HG03066 (cell line): ENCODE measurements around the gene FAHD1.
"Not testable (repeated sequence)": the region's sequence is repeated elsewhere in the genome, so short reads cannot be mapped to it uniquely, and the experiment has no call there.

ENCODE experiments used
- ATAC-seq: cut with Tn5 transposase; IDR thresholded peaks from one replicate; pipeline ENCODE4 v1.9.1; 2021; ENCODE audit warnings: low read depth; ENCODE audit not compliant: unreplicated experiment

FAHD1 gene

DNA sequence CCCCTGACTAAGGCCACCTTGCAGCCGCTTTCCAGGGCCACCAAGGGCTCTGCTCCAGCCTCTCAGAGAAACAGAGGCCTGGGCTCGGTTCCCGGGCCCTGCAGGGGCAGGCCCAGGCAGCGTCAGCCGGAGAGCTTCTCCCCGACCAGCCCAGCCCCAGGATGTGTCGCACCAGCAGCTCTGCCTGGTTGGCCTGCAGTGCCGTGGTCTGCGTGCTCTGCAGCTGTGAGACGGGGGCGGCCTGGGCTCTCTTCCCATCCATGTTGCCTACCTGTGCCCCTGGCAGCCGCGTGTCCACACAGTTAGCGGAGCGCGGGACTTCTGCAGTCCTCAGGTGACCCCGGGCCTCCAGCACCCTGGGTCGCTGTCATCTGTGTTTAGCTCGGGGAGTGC lies 38.3 kb upstream of the FAHD1 start:
- ATAC-seq: no peak

DNA sequence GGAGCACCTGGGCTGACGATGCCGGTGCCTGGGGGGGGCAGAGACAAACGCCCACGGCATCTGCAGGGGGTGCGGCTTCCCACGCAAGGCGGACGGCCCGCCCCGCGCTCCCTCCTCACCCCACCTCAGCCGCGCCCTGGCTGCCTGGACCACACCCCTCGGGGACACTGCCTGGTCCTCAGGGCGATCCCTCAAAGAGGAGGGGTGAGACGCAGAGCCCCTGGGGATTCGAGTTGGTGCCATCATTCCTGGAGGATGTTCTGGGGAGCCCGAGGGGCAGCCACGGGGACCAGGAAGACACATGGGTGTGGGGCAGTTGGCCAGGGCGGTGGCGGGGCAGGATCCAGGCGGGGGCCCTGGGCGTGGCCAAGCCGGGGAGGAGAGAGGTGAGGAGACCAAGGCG lies 37.4 kb upstream of the FAHD1 start:
- no peak for ATAC-seq

DNA sequence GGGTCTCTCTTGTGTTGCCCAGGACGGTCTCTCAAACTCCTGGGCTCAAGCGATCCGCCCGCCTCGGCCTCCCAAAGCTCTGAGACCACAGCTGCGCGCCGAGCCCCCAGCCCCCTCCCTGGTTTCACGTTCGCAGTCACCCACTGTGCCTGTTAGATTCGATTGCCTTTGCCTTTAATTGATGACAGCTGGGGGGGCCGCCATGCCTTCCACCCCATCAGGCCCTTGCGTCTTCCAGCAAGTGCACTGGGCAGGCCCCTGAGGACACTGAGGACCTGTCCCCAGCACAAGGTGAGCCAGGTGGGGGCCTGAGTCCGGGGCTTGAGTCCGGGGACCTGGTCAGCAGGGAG lies 36.8 kb upstream of the FAHD1 start:
- no peak for ATAC-seq

DNA sequence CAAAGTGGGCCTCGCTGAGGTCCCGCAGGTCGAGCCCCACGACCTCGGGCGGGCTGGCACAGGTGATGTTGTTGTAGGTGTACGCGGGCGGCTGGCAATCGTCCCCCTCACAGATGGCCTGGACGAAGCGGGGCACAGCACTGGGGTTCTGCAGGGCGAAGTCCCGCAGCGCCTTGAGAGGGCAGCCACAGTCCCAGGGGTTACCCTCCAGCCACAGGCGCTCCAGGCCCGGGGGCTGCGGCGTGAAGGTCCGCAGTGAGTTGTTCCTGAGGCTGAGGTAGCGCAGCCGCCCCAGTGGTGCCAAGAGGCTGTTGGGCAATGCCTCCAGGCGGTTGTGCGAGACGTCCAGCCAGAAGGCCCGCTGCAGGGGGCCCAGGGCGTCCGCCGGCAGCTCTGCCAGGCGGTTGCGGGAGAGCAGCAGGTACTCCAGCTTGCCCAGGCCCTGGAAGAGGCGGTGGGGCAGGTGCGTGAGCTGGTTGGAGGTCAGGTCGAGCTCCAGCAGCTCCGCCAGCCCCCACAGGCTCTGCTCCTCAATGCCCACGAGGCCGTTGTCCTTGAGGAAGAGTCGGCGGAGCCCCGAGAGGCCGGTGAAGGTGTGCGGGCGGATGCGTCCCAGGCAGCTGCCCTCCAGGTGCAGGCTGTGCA lies 36.3 kb upstream of the FAHD1 start:
- ATAC-seq: no peak

DNA sequence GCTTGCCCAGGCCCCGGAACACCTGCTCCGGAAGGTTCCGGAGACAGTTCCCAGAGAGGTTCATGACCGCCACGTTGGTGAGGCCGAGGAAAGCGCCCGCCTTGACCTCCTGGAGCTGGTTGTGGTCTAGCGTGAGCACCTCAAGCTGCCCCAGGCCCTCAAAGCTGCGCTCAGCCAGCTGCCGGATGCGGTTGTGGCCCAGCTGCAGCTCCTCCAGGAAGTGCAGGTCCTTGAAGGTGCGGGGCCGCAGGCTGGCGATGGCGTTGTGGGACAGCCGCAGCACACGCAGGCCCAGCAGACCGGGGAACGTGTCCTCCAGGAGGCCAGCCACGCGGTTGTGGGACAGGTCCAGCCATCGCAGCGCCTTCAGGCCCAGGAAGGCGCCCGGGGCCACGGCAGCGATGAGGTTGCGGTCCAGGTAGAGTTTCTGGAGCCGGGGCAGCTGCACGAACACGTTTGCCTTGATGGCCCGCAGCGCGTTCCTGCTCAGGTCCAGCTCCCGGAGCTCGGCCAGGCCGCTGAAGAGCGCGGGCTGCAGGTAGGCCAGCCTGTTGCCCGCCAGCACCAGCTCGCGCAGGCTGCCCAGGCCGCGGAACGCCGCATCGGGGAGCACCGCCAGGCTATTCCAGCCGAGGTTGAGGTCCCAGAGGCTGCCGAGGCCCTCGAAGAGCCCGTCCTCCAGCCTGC lies 35.6 kb upstream of the FAHD1 start:
- ATAC-seq: no peak

DNA sequence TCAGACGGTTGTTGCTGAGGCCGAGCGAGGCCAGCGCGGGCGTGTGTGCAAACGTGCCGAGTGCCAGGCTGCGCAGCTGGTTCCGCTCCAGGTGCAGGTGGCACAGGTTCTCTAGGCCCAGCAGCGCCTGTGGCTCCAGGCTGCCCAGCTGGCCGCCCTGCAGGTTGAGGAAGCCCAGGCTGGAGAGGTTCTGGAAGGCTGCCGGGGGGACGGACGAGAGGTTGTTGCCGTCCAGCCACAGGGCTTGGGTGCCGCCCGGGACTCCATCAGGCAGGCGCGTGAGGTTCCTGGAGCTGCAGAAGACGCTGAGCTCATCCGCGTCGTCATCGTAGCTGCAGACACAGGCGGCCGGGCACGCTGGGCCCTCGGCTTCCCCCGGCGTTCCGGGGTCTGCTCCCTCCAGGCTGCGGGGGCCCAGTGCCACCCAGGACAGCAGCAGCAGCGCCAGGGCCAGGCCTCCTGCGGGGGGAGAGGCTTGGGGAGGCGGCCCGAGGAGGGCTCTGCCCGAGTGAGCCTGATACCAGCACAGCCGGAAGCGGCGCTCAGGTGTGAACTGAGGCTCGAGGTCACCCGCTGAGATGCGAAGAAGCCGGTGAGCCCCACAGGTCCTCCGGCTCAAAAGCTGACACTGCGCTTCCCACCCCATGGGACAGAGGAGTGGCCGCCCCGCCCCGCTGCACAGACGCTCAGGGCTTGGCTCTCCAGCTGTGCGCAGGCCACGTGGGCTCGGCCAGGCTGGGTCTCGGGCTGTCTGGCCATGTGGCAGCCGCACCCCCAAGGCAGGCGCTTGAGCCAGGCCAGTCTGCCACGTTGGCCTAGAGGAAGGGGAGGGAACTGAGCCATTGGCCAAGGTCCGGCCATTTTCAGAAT lies 34.8 kb upstream of the FAHD1 start:
- no peak for ATAC-seq

DNA sequence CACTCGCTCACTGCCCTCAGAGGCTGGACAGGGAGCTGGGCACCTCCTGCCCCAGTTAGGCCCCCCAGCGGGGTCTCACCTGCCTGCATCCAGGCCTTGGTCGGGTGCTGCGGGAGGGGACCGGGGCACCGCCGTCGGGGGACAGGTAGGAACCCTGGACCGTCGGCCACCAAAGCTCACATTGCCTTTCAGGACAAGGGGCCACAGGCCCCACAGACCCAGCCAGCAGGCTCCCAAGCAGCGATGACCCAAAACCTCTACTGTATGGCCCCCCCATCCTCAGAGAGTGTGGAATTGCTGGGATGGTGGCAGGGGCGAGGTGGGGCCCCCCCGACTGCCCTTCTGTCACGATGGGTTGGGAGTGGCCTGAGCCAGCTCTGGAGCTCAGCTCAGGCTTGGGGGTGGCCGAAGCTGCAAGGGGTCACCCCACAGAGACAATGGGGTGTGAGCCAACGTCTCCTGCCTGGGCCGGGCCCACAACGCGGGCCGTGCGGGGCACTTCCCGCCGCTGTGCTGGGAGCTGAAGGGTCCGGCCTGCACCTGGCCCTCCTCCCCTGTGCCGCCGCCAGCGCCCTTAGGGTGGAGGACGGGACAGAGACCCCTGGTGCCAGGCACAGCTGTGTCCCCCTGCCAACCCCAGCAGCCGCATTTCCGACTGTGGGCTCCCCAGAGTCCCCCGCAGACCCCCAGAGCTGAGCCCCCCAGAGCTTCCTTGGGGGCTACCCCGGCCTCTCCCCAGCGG lies 34.0 kb upstream of the FAHD1 start:
- no peak for ATAC-seq

DNA sequence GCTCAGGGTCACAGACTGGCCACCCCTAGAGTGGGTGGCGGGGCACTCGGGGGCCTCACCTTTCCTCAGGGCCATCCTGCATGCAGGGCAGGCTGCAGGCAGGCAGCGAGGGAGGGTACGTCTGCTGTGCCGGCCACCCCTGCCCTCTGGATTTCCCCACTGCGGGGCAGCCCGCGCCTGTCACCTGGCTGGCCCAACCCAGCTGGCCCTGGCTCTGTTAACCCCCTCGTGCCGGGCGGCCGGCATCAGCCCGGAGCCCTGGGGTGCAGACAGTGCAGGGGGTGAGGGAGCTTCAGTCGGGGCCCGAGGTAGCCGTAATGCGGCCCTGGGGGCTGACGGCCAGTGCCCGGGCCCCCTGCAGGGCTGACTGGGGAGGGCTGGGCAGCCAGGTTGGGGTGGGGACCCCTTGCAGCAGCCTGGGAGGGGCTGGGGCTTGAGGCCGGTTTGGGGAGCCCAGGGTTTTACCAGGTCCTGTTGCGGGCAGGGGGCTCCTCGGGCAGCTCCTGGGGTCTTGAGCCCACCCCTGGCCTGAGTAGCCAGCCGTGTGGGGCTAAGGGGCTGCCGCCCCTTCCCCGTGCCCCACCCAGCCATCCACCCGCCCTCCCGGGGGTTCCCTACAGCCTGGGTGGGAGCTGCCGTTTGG lies 33.3 kb upstream of the FAHD1 start, which contains the start of gene IGFALS:
Gene IGFALS (minus strand): TSS at position 128 of the 643 bp plus-strand sequence. CDS start 53 bp downstream, at position 75.
- ATAC-seq: no peak

DNA sequence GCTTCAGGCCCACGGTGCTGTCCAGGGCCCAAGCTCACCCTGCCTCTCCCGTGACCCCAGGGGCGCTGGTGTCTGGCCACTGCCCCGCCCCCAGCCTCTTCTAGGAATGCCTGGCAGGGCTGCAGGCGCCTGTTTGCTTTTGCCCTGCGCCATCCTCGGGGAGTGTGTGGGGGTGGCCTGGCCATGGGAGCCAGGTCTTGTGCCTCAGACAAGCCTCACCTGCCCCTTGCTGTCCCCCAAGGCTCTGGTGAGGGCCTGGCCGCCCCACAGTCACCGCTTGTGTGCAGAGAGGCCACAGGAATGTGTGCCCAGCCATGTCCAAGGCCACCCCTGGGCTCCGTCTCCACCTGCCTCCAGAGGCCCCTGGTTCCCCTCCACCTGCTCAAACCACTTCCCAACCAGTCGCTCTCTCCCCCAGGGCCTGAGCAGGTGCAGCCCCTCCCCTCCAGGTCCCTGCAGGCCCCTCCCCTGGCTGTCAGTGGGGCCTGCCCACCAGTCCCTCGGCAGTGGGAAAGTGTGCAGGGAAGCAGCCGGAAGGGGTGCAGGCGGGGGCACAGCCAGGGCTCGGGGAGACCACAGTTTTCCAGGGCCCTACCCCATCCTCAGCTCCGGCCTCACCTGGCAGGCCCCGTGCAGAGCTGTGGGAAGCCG lies 32.7 kb upstream of the FAHD1 start:
- no peak for ATAC-seq

DNA sequence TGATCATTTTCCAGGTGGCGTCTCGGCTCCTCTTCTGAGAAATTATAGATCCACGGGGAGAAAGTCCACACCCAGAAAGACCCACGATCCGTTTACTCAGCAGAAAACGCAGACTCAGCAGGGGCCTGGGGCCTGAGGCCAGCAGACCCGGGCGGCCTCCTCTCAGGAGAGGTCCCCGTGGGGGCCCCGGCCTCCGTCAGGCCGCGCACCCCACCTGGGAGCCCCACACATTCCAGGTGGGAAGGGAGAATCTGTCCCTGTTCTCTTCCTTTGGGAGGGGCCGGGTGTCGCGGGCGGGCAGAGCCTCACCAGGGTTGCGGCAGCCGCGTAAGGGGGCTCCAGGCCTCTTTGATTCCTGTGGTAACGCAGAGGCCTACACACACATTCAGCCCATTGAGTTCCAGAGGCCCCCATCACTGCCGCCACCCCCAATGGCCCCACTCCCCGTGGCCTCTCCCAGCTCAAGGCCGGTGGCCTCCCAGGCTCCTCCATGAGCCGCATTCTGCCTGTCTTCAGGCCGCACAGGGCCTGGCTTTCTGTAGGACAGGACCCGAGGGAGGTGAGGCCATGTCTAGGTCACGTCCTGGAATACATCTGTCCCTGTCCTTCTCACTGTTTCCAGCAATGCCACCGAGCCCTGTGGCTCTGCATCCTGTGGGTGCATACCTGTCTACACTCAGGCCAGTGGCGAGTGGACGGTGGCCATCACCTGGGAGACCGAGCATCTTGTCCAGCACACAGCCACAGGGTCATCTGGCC lies 31.9 kb upstream of the FAHD1 start:
- no peak for ATAC-seq

DNA sequence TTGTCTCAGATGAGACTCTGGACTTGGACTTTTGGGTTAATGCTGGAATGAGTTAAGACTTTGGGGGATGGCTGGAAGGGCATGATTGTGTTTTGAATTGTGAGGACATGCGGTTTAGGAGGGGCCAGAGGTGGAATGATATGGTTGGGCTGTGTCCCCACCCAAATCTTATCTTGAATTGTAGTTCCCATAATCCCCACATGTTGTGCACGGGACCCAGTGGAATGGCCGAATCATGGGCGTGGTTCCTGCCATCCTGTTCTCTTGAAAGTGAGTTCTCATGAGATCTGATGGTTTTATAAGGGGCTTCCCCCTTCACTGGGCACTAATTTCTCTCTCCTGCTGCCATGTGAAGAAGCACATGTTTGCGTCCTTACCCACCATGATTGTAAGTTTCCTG lies 27.7 kb upstream of the FAHD1 start:
- ATAC-seq: not testable (repeated sequence)

DNA sequence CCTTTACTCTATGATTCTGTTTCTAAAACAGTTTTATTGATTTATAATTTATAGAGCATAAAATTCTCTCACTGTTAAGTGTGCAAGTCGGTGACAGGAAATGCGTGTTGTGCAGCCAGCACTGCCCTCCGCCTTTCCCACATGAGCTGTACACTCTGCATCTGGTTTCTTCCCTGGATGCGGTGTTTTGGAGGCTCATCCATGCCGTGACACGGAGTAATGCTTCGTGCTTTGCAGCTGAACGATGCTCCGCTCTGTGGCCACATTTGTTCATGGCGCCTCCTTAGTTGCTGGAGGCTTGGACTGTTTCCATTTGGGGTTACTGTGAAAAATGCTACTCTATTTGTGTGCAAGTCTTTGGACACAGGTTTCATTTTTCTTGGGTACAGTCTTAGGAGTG lies 26.3 kb upstream of the FAHD1 start:
- ATAC-seq: no peak

DNA sequence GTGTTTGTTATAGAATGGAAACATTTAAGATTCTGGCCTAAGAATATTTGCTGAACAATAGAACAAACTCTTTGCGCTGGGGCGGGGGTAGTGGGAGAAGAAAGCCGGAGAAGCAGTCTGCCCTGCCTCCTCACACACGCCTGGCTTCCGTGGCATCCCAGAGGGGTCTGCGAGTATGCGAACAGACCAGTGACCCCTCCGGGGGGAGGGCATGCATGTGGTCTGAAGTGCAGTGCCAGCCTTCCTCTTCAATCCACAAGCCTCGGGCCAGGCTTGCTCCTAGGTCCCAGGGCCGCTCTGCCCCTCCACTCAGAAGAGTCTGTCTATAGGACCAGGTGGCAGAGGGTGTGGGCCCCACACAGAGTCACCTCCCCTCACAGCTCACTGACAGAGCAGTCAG lies 19.4 kb upstream of the FAHD1 start:
- no peak for ATAC-seq

DNA sequence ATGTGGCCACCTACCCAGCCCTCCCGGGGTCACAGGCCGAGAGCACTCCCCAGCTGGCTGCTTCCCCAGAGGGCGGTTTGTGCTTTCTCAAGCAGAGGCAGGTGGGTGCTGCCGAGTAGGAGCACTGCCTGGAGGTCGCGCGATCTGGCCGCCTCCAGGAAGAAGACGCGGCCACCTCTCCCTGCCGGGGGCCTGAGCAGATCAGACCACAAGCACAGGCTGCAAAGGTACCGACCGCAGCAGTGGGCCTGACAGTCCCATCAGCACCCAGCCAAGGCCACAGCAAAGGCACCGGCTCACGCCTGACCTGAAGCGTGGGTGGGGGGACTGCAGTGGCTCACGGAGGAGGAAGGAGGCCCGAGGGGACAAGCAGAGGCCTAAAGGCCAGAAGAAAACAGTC lies 18.3 kb upstream of the FAHD1 start:
- ATAC-seq: no peak

DNA sequence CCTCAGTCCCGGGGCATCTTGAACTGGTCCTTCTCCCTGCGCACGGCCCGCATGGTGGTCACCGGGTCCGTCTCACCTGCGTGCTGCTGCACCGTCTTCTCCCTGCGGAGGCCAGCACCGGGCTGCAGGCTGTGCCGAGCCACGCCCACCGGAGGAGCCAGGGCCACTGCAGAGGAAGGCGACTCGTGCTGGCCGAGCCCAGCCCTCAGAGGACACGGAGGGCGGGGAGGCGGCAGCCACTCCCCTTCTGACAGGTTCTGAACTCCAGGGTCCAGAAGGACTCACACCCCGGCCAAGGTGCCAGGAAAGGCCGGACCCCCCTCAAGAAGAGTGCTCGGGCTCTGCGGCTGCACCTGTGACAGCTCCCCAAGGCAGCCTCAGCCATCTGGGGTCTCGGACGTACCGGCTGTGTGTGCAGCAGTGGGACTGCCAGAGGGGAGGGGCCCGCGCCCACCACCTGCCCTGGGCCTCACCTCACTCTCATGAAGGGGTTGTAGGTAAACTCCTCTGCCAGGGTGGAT lies 17.7 kb upstream of the FAHD1 start:
- ATAC-seq: no peak

DNA sequence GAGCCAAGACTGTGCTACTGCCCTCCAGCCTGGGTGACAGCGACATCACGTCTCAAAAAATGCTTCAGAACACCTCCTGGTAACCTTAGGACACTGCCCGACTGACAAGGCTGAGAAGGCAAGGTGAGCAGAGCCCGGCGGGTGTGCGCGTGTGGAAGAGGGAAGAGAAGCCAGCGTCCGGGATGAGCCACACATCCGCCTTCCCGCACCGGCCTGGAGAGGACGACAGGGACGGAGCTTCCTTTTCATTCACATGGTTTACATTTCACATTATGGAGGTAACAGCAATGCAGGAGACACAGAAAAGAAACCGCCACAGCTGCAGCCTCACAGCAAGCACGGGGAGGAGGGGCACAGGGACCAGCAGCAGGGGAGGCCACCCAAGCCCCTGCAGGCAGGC lies 16.9 kb upstream of the FAHD1 start:
- no peak for ATAC-seq

DNA sequence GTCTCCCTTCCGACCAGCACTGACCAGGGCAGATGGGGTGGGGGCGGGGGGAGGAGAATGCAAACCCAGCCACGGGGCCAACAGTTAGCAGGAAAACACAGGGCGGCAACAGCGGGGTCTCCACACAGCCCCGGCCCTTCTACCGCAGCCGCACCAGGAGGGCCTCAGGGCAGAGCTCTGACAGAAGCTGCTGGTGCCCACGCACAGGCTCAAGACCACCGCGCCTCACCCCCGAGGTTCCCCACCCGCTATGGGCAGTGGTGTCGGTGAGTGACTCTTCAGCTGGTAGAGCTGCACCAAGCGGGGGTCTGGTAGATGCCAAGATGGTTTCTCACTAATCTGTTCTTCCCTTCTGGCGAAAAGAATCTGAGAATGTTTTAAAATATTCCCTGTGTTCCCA lies 16.5 kb upstream of the FAHD1 start:
- ATAC-seq: no peak

DNA sequence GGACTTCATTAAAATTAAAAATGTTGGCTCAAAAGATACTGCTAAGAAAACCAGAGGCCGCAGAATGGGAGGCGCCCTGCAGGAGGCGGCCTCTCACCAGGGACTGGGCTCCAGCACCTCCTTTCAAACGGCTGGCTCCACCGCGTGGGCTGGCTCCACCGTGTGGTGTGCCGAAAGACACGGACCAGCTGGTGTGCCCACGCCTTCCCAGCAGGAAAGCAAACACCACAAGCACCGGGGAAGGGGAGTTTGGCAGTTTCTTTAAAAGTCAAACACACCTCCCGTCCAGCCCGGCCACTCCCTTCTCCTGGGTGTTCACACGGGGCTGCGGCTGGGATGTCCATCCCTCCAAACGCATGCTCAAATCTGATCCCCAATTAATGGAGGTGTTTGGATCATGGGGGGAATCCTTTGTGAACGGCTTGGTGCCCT lies 14.3 kb upstream of the FAHD1 start:
- no peak for ATAC-seq

DNA sequence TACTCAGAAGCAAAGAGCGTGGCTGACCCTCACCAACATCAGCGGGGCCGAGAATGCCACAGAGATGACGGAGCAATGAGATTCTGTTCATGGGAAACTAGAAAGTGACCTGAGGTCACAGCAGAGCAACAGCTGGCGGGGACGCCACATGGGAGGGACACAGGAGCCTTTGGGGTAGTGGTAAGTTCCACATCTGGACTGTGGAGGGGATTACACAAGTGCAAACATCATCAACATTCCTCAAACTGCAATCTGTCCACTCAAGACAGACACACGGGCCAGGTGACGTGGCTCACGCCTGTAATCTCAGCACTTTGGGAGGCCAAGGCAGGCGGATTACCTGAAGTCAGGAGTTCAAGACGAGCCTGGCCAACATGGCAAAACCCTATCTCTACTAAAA lies 11.5 kb upstream of the FAHD1 start:
- no peak for ATAC-seq
